Measurements from ENCODE around the gene SVIL.
"Not testable (repeated sequence)": the region's sequence is repeated elsewhere in the genome, so short reads cannot be mapped to it uniquely, and the experiment has no call there.

SVIL gene

DNA sequence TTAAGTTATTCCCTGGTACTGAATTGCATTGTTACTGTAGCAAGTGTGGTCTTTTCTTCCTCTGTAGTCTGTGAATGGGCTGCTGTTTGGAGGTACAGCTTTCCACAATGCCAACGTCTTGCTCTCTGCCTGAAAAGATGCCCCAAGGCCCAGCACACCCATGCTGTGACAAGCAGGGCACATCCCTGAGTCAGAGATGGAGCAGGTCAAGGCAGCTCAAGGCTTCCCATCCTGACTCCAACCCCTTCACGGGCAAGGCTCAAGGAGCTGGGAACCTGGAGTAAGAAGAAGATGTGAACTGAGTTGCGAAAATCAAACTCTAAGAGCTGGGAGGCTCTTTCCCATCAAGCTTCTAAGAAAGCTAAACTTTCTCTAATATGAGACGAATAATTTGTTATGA lies 27.2 kb downstream of the SVIL start:
- no peak overlapping the region for H3K27ac ChIP-seq
- TF ChIP-seq ZFX (IDR thresholded peaks at IDR 0.05) (no peak), CTCF (conservative IDR thresholded peaks at IDR 0.05) (no peak)

DNA sequence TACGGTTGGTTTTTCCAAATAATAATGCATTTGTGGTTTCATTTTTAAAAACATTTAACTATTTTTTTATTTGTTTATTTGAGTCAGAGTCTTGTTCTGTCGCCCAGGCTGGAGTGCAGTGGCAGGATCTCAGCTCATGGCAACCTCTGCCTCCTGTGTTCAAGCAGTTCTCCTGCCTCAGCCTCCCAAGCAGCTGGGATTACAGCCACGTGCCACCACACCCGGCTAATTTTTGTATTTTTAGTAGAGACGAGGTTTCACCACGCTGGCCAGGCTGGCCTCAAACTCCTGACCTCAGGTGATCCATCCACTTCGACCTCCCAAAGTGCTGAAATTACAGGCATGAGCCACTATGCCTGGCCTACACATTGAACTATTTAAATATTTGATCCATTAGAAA lies 28.1 kb downstream of the SVIL start:
- not testable (repeated sequence) for H3K27ac ChIP-seq

DNA sequence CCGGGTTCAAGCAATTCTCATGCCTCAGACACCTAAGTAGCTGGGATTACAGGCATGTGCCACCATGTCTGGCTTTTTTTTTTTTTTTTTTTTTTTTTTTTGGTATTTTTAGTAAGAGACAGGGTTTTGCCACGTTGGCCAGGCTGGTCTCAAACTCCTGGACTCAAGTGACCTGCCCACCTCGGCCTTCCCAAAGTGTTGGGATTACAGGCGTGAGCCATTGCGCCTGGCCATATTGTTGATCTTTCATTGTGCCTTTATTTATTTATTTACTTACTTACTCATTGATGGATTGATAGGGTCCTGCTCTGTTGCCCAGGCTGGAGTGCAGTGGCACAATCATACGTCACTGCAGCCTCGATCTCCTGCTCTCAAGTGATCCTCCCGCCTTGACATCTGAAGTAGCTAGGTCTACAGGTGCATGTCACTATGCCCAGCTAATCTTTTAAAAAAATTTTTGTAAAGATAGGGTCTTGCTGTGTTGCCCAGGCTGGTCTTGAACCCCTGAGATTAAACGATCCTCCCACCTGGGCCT lies 30.4 kb downstream of the SVIL start:
- no peak overlapping the region for H3K27ac ChIP-seq
- TF ChIP-seq ZFX (IDR thresholded peaks at IDR 0.05) (no peak), CTCF (conservative IDR thresholded peaks at IDR 0.05) (no peak)

DNA sequence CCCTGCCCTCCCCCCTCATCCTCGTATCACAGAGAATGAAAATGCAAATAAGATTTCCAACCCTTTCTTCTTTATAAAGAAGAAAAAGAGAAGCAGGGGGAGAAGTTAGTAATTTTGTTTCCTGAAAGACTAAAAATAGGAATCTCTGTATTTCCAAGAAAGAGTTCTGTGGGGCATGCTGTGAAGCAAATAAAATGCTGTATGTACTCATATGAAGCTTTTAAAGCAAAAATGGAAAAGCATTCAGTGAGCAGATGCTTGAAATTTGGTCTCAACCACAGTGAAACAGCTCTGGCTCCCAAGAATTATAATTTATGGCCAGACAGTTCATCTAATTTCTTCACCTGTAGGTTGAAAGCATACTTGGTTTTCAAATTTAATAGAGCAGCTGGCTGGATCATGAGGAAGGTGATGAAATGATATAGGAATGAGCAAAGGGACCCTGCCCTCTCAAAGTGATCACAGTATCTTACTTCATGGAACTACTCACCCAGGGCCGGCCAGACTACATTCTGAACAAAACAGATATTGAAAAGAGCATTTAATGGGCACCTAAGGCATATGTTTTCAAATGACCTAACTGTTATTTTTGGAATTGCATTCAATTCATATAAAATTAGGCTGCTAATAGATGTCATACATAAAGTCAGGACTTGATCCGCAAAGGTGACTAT lies 31.4 kb downstream of the SVIL start:
- no peak for TF ChIP-seq CTCF (conservative IDR thresholded peaks at IDR 0.05)
- no peak for TF ChIP-seq ZFX (IDR thresholded peaks at IDR 0.05)
- no peak overlapping the region for H3K27ac ChIP-seq

DNA sequence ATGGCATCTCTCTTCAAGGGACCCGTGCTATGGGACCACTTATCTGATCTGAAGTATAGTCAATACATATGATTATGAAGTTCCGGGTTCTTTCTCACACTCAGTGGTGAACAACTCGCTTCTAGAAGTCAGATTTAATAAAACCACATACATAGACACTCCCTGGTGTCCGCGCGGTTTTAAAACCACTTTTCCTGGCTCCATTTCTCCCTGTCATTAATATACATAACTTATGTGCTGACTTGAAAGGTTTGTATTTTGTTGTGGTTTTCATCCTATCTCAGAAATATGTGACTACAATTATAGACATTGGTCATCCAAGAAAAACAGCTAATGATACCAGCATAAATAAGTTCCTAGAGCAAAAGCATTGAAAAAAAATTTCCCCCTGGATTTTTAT lies 34.0 kb downstream of the SVIL start:
- no peak for TF ChIP-seq ZFX (IDR thresholded peaks at IDR 0.05)
- TF ChIP-seq CTCF (conservative IDR thresholded peaks at IDR 0.05): no peak
- no peak overlapping the region for H3K27ac ChIP-seq

DNA sequence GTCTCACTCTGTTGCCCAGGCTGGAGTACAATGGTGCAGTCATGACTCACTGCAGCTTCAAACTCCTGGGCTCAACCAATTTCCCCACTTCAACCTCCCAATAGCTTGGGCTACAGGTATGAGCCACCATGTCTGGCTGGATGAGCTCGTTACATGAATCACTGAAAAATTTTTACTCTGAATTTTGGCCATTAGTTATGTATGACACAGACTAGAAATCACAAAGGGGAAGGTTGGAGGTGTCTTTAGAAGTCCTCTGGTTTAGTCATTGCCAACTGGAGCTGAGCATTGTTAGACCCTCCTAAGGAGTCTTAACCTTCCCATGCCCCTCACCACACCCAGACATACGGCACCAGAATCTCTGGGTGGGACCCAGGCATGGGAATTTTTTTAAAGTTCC lies 34.7 kb downstream of the SVIL start:
- H3K27ac ChIP-seq: no peak overlapping the region
- TF ChIP-seq CTCF (conservative IDR thresholded peaks at IDR 0.05): no peak
- TF ChIP-seq ZFX (IDR thresholded peaks at IDR 0.05): no peak

GRCh38 chr10:29598851-29599311 lies 35.9 kb downstream of the SVIL start:
- no peak overlapping the region for H3K27ac ChIP-seq
- no peak for TF ChIP-seq CTCF (conservative IDR thresholded peaks at IDR 0.05)
- no peak for TF ChIP-seq ZFX (IDR thresholded peaks at IDR 0.05)

DNA sequence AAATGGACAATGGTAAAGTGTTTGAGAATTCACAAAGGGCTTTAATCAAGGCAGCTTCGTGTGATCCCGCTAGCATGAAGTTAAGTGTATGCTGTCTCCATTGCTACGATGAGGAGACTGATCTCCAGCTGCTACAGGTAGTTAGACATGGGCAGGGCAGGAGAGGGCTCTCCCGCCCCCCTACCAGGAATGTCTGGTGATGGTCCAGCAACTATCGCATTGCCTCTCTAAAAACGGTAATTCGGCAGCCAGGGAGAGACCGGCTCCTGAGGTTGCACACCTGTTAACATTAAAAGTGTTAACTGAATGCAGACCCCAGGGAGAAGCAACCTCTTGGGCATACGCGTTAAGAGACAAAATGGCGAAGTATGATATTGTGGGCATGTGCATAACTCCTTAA lies 37.9 kb downstream of the SVIL start:
- no peak overlapping the region for H3K27ac ChIP-seq
- no peak for TF ChIP-seq ZFX (IDR thresholded peaks at IDR 0.05)
- TF ChIP-seq CTCF (conservative IDR thresholded peaks at IDR 0.05): no peak

Measured in C4-2B (cell line).